HS-5 (cell line): ENCODE results near the gene TPP1.
A peak's percentile ranks its signal among the peaks of the same experiment; 100 is the strongest.

ENCODE experiments used
- DNase-seq: peaks from one replicate; pipeline ENCODE4 v3.0.0-alpha.2; 2012; ENCODE audit warnings: low read depth

TPP1 gene

DNA sequence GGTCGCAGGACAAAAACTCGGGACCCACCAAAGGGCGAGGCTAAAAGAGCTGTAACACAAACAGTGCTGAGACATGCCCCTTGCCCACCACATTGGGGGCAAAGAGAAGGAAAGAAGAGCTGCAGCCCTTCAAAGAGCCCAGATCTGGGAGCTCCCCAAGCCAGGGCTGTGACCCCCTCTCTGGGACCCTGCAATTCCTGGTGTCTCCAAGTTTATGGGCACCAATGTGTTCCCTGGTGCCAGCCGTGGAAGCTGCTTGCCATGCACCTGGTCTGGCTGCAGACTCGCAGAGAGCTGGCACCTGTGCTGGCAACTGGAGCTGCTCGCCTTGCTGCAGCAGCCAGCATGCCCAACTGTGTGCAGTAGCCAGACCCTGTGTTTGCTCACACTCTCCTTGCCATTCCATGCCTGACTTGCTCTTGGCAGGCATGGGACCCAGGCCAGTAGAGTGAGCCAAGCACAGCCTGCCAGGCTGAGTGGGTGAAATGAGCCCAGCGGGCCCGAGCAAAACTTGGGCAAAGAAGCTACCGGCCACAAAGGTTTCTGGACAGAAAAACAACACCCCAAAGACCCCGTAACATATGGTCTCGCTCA, 31.8 kb downstream of the TPP1 start:
- DNase-seq: no peak

DNA sequence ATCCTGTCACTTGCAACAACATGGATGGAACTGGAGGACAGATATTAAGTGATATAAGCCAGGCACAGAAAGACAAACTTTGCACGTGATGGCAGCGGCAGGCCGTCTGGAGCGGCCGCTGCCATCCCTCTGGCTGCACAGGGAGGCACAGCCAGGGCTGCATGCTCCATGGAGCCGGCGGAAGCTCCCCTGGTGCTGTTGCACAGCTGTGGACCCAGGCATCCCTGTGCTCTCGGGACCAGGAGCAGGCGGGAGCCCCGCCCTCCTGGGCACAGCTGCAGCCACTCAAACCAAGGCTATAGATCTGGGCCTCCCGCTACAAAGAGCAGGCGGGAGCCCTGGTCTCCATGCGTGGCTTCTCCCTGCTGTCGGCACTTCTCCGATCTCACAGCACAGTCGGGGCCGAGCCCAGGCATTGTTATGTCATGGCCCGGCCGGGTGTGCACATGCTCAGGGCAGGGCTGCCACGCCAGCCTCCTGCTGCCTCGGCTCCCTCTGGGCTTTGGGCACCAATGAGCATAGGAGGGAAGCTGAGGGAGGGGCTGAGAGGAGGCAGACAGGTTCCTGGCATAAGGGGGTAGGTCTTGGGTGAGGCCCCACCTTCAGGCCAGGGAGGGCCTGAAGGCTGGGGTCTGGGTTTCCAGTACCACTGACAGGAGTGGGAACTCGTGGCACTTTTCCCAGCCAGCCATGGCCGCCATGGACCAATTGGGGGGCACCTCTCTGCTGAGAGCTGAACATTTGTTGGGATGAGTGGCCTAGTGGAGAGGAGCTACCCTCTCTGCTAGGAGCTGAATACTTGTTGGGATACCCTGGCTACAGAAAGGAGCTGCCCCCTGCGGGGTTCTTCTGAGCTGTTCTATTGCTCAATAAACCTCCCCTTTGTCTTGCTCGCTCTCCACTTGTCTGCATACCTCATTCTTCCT, 32.5 kb downstream of the TPP1 start:
- DNase-seq: no peak

DNA sequence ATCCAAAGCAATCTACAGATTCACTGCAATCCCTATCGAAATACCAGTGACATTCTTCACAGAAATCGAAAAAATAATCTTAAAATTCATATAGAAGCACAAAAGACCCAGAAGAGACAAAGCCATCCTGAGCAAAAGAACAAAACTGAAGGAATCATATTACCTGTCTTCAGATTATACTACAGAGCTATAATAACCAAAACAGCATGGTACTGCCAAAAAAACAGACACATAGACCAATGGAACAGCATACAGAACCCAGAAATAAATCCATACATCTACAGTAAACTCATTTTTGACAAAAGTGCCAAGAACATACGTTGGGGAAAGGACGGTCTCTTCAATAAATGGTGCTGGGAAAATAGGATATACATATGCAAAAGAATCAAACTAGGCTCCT, 34.7 kb downstream of the TPP1 start:
- no peak for DNase-seq

DNA sequence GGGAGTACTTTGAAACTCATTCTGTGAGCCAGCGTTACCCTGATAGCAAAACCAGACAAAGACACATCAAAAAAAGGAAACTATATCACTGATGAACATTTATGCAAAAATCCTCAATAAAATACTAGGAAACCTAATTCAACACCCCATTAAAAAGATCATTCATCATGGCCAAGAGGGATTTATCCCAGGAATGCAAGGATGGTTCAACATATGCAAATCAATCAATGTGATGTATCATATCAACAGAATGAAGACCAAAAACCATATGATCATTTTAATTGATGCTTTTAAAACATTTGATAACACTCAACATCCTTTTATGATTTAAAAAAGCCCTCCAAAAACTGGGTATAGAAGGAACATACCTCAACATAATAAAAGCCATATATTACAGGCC, 35.6 kb downstream of the TPP1 start:
- no peak for DNase-seq

DNA sequence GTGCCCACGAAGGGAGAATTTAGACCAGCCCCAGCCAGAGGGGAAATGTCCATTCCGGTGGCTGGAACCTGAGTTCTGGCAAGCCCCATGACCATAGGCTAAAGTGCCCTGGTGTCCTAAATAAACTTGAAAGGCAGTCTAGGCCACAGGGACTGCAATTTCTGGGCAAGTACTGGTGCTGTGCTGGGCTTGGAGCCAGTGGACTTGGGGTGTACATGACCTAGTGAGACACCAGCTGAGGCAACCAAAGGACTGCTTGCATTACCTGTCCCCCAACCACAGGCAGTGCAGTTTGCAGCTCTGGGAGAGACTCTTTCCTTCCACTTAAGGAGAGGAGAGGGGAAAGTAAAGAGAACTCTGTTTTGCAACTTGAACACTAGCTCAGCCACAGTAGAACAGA, 39.5 kb downstream of the TPP1 start:
- DNase-seq: no peak

DNA sequence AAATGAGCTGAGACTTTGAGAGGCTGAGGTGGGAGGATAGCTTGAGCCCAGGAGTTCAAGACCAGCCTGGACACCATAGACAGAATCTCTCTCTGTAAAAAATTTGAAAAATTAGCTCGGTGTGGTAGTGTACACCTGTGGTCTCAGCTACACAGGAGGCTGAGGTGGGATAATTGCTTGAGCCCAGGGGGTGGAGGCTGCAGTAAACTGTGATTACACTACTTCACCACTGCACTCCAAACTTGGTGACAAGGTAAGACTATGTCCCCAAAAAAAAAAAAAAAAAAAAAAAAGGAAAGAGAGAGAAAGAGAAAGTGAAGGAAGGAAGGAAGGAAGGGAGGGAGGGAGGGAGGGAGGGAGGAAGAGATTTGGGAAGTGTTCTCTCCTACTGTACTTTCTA, 41.1 kb downstream of the TPP1 start:
- DNase-seq: no peak

DNA sequence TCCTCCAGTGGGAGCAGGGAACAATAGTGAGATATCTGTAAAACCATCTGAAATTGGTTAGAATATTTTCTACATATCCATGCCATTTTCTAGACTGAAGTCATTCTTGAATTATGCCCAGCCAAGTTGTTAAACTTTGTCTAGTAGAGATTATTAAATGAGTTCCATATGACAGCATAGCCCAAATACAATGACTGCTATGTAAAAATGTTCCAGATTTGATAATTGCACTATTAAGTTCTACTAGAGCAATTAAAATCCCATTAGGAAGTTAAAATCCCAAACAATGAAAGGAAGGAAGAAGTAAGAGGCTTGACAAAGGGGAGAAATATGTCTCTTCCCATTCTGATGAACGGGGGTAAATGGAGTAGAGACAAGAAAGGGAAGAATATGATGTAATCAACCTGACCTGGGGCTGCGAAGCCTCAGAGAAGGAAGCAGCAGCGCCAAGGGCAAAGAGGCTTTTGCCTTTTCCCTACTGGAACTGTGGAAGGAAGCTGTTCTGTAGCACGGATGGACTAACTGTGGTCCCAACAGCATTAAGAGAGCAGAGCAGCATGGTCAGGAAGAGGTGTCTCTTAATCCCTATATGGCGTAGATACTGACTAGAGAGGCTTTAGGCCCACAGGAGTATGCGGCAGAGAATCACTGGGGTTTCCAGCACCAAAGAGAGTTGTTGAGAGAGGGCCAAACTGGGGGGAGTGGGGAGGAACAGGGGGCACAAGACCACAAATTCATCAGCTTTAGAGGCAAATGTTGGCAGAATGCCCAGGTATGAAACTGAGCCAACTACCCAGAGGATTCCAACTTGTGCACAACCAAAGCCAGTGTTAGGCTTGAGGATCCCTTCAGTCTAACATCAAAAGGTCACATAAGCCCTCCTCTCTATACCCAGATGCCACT, 42.5 kb downstream of the TPP1 start:
- peak; percentile 40 for DNase-seq

DNA sequence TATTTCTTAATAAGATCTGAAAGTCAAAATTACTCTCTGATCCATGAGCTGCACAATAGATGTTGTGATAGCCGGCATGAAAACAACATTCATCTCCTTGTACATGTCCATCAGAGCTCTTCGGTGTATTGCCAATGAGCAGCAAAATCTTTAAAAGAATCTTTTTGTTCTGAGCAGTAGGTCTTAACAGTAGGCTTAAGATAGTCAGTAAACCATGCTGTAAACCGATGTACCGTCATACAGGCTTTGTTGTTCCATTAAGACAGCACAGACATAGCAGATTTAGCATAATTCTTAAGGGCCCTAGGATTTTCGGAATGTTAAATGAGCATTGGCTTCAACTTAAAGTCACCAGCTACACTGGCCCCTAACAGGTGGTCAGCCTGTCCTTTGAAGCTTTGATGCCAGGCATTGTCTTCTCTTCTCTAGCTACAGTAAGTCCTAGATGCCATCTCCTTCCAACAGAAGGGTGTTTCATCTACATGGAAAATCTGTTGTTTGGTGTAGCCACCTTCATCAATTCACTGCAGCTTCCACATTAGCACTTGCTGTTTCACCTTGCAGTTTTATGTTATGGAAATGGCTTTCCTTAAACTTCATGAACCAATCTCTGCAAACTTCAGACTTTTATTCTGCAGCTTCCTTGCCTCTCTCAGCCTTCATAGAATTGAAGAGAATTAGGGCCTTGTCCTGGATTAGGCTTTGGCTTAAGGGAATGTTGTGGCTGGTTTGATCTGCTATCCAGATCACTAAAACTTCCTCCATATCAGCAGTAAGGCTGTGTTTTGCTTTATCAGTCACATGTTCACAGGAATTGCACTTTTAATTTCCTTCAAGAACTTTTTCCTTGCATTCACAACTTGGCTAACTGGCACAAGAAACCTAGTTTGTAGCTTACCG, 44.2 kb downstream of the TPP1 start:
- no peak for DNase-seq

DNA sequence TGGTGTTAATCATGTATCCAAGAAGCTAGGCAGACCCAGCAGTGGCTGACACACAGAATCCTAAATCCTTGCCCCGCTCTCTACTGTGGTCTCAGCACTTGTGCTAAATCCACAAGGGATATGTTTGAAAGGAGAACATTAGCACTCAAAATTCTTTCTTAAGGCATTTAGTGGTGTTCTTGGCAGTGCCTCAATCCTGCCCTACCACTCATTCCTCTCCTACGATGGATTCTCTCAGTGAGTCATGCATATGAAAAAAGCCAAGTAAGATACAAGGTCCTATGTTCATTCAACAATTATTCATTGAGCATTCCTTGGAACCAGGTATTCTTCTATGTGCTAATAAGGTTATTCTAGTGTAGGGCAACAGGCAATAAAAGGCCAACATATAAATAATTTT, 47.0 kb downstream of the TPP1 start:
- DNase-seq: peak; percentile 28

DNA sequence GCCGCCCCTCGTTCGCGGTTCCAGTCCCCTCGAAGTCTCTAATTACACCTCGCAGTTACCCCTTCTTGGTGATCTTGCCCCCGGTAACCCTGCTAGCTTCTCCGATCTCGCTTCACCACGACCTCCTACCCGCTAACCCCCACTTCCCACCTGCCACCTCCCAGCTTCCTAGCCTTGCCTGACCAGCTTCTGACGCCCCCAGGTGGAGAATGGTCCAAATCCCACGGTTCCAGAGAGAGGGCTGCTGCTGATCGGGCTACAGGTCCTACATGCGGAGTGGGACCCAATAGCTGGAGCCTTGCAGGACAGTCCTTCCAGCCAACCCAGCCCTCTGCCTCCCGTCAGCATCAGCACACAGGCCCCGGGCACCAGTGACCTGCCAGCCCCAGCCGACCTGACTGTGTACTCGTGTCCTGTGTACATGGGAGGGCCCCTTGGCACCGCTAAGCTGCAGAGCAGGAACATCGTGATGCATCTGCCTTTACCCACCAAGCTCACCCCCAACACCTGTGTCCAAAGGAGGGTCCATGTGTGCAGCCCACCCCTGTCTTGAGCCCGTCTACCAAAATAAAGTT, 47.7 kb downstream of the TPP1 start:
- DNase-seq: no peak

DNA sequence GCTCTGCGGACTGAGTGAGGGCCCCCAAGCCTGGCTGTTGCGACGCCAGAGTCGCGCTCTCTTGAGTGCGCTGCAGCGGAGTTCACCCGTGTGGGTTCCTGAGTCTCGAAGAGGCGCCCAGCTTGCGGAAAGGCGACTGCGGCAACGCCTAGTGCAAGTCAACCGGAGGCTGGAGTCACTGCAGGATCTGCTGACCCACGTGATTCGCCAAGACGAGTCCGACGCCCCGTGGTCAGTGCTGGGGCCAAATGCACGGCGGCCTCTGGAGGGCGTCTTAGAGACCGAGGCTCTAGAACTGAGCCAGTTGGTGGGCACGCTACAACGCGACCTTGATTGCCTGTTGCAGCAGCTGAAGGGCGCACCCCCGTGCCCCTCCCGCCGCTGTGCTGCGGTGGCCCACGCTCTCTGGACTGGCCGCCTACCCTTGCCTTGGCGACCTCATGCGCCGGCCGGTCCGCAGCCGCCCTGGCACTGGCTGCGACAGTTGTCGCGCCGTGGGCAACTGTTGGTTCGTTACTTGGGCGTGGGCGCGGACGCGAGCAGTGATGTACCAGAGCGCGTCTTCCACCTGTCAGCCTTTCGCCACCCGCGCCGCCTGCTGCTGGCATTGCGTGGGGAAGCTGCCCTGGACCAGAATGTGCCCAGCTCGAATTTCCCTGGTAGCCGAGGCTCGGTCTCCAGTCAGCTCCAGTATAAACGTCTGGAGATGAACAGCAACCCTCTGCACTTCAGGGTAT, 48.4 kb downstream of the TPP1 start:
- no peak for DNase-seq

DNA sequence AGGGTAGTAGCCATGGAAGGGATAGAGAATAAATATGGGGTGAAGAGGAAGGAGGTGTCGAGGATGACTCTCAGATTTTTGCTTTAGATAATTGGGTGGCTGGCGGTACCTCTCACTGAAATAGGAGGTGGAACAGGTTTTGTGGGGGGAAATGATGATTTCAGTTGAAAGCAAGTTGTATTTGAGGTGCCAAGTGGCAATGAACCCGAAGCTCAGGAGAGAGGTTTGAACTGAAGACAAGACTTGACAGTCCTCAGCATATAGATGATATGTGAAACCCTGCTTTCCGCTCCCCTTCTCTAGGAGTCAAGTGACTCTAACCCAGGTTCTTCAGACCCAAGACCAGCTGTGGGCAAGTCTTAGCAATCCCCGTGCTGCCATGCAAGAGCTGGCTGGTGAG, 49.5 kb downstream of the TPP1 start:
- DNase-seq: no peak

DNA sequence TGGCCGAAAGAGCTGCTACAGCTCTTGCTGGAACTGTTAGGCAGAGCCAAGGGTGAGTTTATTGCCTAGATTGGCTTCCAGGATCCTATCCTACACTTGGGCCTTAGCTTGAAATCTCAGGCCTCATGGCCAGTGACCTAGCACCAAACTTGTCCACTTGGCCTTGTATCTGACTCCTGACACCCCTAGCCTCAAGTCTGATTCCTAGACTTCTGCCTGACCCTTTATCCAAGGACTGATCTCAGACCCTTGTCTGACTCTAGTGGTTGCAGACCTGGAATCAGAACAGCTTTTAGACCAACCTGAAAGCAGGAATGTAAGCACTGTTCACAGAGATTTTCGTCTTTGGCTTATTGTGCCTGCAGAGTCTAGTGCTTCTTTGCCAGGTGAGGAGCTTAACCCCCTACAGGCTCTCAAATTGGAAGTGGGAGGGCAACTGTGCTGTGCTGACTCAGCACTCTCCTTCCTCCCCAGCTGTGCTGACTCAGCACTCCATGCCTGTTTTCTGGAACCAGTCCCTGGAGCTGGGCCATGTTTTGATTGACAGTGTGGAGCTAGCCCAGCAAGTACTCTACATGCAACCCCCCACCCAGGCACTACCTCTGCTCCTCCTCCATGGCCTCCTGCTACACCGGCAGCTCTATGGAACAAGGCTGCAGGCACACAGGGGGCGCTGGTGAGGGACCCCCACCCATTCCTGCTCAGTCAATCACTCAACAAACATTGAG, 50.9 kb downstream of the TPP1 start:
- DNase-seq: no peak

DNA sequence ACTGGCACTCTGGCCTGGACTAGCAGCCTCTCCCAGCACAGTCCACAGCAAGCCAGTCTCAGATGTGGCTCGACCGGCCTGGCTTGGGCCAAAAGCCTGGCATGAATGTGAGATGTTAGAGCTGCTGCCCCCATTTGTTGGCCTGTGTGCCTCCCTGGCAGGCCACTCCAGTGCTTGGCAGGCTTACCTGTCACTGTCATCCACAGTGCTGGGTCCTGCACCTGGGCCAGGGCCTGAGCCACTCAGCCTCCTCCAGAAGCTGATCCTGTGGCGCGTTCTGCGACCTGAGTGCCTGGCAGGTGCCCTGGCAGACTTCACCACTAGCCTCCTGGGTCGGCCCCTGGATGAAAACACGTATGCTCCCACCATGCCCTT, 51.9 kb downstream of the TPP1 start:
- DNase-seq: no peak

DNA sequence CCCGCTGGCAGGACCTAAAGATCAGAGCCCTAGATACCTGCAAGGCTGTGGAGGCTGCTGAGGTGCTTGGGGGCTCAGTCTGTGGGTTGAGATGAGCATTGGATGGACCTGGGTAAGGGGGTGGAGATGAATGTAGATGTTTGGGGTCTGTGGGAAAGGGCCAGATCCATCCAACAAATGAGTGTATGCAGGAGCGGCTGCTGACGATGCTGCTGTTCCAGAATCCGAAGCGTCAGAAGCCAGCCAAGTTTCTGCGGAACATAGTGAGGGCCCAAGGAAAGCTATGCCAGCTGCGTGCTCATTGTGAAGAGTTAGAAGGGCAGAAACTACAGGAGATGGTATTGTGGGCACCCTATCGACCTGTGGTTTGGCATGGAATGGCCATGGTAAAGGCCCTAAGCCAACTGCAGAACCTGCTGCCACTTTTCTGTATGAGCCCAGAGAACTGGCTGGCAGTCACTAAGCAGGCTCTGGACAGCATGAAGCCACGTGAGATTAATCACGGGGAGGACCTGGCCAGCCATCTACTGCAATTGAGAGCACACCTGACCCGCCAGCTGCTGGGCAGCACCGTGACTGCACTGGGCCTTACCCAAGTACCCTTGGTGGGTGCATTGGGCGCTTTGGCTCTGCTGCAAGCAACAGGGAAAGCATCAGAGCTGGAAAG, 52.4 kb downstream of the TPP1 start:
- DNase-seq: no peak

DNA sequence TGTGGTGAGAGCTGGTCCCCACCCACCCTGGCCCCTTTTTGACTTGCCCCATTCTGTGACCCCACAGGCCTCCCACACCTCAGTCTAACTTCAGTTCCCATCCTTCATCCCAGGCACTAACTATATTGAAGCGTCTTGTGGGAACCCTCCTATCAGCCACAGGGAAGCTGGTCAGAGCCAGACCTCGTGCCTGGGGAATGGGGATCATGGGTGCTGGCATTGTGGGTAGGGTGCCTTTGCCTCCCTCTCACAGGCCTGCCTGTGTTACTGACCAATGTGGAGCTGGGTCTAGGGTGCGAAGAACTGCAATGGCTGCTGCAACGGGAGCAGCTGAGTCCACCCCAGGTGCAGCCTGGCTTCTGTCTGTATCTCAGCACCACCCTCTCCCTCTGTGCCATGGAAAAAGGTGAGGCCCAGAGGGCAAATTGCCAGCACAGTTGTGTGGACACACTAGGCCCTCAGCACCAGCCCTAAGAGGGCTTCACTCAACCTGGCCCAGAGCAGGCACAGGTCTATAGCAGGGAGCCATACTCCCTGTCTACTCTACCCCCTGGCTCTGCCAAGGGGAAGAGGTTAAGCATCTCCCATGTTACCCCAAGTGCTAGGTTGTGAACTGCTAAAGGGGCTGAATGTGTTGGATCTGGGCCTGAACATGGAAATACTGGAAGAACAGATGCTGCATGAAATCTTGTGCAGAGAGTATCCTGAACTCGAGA, 53.1 kb downstream of the TPP1 start:
- no peak for DNase-seq

DNA sequence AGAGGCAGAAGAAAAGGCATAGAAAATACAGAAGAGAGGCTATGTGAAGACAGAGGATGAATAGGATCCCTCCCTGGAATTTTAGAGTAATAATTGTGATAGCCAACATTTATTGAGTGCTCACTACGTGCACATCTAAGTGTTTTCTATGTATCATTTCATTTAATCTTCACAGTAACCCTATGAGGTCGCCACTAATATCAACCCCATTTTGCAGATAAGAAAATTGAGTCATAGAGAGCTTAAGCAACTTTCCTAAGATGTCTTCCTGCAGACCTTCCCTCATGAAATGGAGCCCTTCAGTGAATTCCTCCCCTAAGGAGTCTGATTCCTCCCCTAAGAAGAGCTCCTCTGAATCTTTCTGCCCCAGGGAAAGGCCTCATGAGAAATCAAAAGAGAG, 53.9 kb downstream of the TPP1 start:
- no peak for DNase-seq

DNA sequence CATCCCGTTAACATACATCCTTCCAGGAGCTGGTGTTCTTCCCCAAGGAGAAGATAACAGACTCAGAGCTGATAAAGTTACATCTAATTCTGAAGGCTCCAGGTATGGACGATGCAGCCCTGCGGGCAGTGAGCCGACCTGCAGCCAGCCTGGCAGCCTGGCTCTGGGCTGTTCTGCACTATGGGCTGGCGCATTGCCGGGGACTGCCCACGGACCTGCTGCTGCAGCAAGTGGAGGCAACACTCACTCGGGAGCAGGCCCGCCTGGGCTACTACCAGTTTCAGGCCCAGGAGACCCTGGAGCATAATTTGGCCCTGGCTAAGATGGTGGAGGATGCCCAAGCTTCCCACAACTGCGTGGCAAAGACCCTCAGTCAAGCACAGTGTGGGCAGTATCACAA, 55.6 kb downstream of the TPP1 start:
- no peak for DNase-seq

DNA sequence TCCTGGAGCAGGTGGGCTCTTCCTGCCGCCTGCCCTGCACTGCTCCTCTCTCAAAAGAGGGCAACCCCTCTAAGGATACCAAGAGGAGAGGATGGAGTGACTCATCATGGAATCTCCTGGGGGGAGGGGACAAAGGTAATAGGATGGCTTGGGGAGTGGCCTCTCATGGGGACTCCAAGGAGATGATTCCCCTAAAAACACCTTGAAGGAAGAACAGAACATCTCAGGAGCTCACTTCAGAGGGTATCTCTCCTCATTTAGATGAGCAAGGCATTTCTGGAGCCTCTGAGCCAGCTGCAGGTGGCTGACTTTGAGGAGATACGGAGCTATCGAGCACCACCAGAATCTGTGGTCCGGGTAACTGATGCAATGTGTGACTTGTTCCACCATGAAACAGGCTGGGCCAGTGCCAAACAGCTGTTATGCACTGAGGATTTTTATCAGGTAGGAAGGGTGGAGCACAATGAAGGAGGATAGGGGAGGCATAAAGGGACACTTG, 56.1 kb downstream of the TPP1 start:
- DNase-seq: no peak
